Neural crest cell (in vitro differentiated cells): Measurements from ENCODE around the gene TBC1D5. TPM values are rescaled to one million over a fixed set of nuclear protein-coding genes. Genes with fewer than 3 reads are reported as not detected.

Experiments used
- DNase-seq: peaks from one replicate; pipeline ENCODE4 v3.0.0; 2021; ENCODE audit warnings: low read depth, mixed read lengths, low spot score
- H3K27ac Mint-ChIP-seq: one replicate; pipeline ENCODE4 v1.8.0; 2021; ENCODE audit warnings: mild to moderate bottlenecking, mixed read lengths; ENCODE audit not compliant: unreplicated experiment
- H3K27me3 Mint-ChIP-seq: 2 replicates; pipeline ENCODE4 v1.8.0; 2021; ENCODE audit warnings: low read depth, mild to moderate bottlenecking, mixed read lengths
- H3K36me3 Mint-ChIP-seq: 2 replicates; pipeline ENCODE4 v1.8.0; 2021; ENCODE audit warnings: low read depth, mild to moderate bottlenecking, mixed read lengths
- H3K4me1 Mint-ChIP-seq: 2 replicates; pipeline ENCODE4 v1.8.0; 2021; ENCODE audit warnings: mixed read lengths
- H3K4me3 Mint-ChIP-seq: one replicate; pipeline ENCODE4 v1.8.0; 2021; ENCODE audit warnings: mild to moderate bottlenecking, mixed read lengths
- H3K9me3 Mint-ChIP-seq: 2 replicates; pipeline ENCODE4 v1.8.0; 2021; ENCODE audit warnings: mixed read lengths
- CTCF ChIP-seq: fragments of 200-600 bp; sonication (generic); conservative IDR thresholded peaks from 2 replicates; pipeline ENCODE4 v1.5.0; 2021; ENCODE audit warnings: antibody characterized with exemption, mild to moderate bottlenecking
- total RNA-seq: library from RNA; stranded (reverse); gene quantifications from 2 replicates; pipeline ENCODE4 v1.2.1, GENCODE V29; 2021

TBC1D5 gene
- total RNA-seq, 1 donor from 2014 or later: 51.2 TPM

GRCh38 chr3:17459470-17459993 lies 282.9 kb downstream of the TBC1D5 start:
- no peak for DNase-seq
- no peaks in the 10 kb centered on the region for H3K9me3 Mint-ChIP-seq
- H3K36me3 Mint-ChIP-seq: peaks cover 12% of the 10 kb centered on the region
- no peak overlapping the region for H3K4me3 Mint-ChIP-seq
- H3K27me3 Mint-ChIP-seq: no peaks in the 10 kb centered on the region
- no peak overlapping the region for H3K27ac Mint-ChIP-seq
- no peak for TF ChIP-seq CTCF
- H3K4me1 Mint-ChIP-seq: no peaks in the 10 kb centered on the region

DNA sequence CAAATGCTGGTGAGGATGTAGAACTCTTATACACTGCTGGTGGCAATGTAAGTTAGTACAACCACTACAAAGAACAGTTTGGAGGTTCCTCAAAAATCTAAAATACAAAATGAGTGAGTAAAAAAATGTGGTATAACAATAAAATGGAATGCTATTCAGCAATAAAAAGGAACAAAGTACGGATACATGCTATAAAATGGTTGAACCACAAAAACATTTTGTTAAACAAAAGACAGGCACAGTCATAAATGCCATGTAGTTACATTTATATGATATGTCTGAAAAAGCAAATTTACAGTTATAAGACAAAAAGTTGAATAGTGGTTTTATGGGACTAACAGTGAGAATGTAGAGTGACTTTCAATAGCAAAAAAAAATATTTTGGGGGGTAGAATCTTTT lies 285.8 kb downstream of the TBC1D5 start:
- H3K9me3 Mint-ChIP-seq: peaks cover 7% of the 10 kb centered on the region
- H3K4me1 Mint-ChIP-seq: no peaks in the 10 kb centered on the region
- no peaks in the 10 kb centered on the region for H3K27me3 Mint-ChIP-seq
- TF ChIP-seq CTCF: no peak
- peaks cover 25% of the 10 kb centered on the region for H3K36me3 Mint-ChIP-seq
- no peak overlapping the region for H3K4me3 Mint-ChIP-seq
- no peak for DNase-seq
- H3K27ac Mint-ChIP-seq: no peak overlapping the region

- no peaks in the 10 kb centered on the region for H3K4me1 Mint-ChIP-seq
- TF ChIP-seq CTCF: no peak
- H3K27me3 Mint-ChIP-seq: no peaks in the 10 kb centered on the region
- H3K4me3 Mint-ChIP-seq: no peak overlapping the region
- no peak overlapping the region for H3K27ac Mint-ChIP-seq
- H3K9me3 Mint-ChIP-seq: peaks cover 10% of the 10 kb centered on the region
- DNase-seq: no peak
- H3K36me3 Mint-ChIP-seq: peaks cover 30% of the 10 kb centered on the region
These were observed 286.4 kb downstream of the TBC1D5 start for GRCh38 chr3:17456046-17456445.

DNA sequence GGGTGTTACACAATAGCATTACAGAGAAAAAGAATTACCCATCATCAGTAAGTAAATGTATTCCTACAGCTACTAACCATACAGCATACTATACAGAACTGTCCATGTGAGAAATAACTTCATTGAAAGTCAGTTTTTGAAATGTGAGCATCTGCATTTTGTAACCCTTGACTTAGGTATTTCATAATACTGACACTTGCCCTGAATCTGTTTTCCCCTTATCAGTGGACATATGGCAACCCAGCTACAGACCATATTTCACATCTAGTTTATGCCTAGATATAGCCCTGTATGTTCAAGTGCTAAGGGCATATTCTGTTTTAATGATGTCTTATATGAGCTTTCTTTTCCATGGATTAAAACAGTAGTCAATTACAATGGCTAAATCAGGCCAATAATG lies 297.6 kb downstream of the TBC1D5 start:
- H3K4me1 Mint-ChIP-seq: no peaks in the 10 kb centered on the region

DNA sequence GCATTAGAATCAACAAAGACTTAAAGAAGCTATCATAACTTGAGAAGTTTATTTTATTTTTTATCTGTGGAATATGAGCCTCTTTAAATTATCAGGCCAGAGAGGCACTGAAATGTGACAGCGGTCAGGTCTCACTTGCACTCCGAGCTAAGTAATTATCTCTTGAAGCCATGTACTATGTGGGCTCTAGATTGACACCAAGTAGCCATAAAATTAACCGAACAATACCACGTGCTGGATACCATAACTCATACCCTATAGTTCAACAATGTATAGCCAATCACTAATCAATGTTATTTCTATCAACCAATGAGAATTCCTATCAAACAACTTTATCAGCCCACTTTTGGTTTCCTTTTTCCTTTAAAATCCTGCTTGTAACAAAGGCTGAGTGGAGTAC lies 299.3 kb downstream of the TBC1D5 start:
- Mint-ChIP-seq H3K9me3 (peaks cover 4% of the 10 kb centered on the region), H3K27me3 (no peaks in the 10 kb centered on the region), H3K4me3 (no peak overlapping the region), H3K36me3 (peaks cover 6% of the 10 kb centered on the region), H3K4me1 (no peaks in the 10 kb centered on the region), H3K27ac (no peak overlapping the region)
- DNase-seq: no peak
- TF ChIP-seq CTCF: no peak

More for the DNA sequence above, 297.6 kb downstream of the TBC1D5 start:
- H3K27me3 Mint-ChIP-seq: no peaks in the 10 kb centered on the region
- H3K9me3 Mint-ChIP-seq: peaks cover 4% of the 10 kb centered on the region
- H3K27ac Mint-ChIP-seq: no peak overlapping the region
- no peak for DNase-seq
- H3K4me3 Mint-ChIP-seq: no peak overlapping the region
- TF ChIP-seq CTCF: no peak
- peaks cover 3% of the 10 kb centered on the region for H3K36me3 Mint-ChIP-seq
